Brain microvascular endothelial cell (primary cell): ENCODE measurements around the gene PAQR5.

ENCODE experiments used
- DNase-seq: peaks from one replicate; pipeline ENCODE4 v3.0.0-alpha.2; 2020
- H3K27ac ChIP-seq: fragments of 250-450 bp; sonication (Bioruptor Pico); 2 replicates; pipeline ENCODE4 v1.5.1; 2020; ENCODE audit warnings: mild to moderate bottlenecking, moderate library complexity
- H3K27me3 ChIP-seq: fragments of 250-450 bp; sonication (Bioruptor Pico); replicated peaks from 2 replicates; pipeline ENCODE4 v1.5.1; 2020; ENCODE audit warnings: mild to moderate bottlenecking
- H3K36me3 ChIP-seq: fragments of 250-450 bp; sonication (Bioruptor Pico); replicated peaks from 2 replicates; pipeline ENCODE4 v1.5.1; 2020; ENCODE audit warnings: mild to moderate bottlenecking
- H3K4me3 ChIP-seq: 2 replicates; pipeline ENCODE4 v1.5.1; 2011; ENCODE audit warnings: low read depth, mild to moderate bottlenecking, control low read depth, low read length, moderate library complexity
- CTCF ChIP-seq: IDR thresholded peaks from 2 replicates; pipeline ENCODE4 v1.5.1; 2011; ENCODE audit warnings: low read depth, mild to moderate bottlenecking, moderate library complexity, low read length, control low read depth, inconsistent platforms; ENCODE audit errors: missing control alignments
- in situ Hi-C: cut with HindIII; loops from 2 replicates; pipeline ENCODE4 v1.10.0; 2017; ENCODE audit warnings: low sequenced_read_pairs, low pct_ligation_motif_present

PAQR5 gene

DNA sequence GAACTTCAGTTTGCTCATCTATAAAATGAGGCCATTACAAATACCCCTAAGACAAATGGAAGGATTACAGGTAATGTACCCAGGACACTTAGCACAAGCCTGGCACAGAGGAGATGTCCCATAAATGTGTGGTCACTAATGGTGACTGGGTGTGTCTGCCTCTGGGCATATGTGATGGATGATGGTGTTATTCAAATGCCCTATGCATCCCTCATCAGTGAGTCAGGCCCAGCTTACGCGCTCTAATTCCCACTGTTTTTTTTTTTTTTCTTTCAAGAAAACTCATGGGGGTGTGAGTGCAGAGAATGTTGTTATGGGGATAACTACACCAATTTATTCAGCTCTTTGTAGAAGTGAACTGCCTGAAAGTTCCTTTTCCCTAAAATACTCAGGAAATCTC is 91.9 kb downstream of the PAQR5 start:
- no peaks in the 10 kb centered on the region for H3K36me3 ChIP-seq
- H3K27ac ChIP-seq, result no peak overlapping the region
- H3K27me3 ChIP-seq, result no peaks in the 10 kb centered on the region
- DNase-seq, result peak; percentile 48
- no peak for TF ChIP-seq CTCF
- in situ Hi-C loops, result no loop called here
- H3K4me3 ChIP-seq, result no peak overlapping the region

- H3K27ac ChIP-seq, result no peak overlapping the region
- no peaks in the 10 kb centered on the region for H3K36me3 ChIP-seq
- no peaks in the 10 kb centered on the region for H3K27me3 ChIP-seq
- DNase-seq, result no peak
- in situ Hi-C loops, result no loop called here
- no peak for TF ChIP-seq CTCF
- H3K4me3 ChIP-seq, result no peak overlapping the region
Observed at GRCh38 chr15:69391046-69391757, 92.5 kb downstream of the PAQR5 start.

DNA sequence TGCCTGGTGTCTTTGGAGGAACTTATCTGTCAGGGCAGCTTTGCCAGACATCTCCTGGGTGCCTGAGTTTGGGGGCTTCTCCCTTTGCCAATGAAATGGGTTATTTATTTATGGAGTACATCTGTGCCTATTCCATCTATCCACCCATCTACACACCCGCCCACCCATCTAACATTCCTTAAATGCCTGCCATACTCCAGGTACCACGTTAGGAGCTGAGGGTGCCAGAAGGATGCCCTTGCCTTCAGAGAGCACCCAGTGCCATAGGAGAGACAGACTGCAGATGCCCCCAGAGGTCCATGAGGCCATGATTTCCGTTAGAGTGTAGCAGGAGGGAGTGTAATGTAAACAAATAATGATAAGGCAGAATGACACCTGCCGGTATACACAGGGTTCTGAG is 93.6 kb downstream of the PAQR5 start:
- Histone ChIP-seq H3K4me3 (no peak overlapping the region), H3K27me3 (no peaks in the 10 kb centered on the region), H3K27ac (no peak overlapping the region), H3K36me3 (peaks cover 3% of the 10 kb centered on the region)
- in situ Hi-C loops, result no loop called here
- TF ChIP-seq CTCF, result no peak
- DNase-seq, result no peak

- in situ Hi-C loops, result no loop called here
- H3K27me3 ChIP-seq, result no peaks in the 10 kb centered on the region
- no peak overlapping the region for H3K27ac ChIP-seq
- DNase-seq, result no peak
- H3K4me3 ChIP-seq, result no peak overlapping the region
- TF ChIP-seq CTCF, result no peak
- H3K36me3 ChIP-seq, result peaks cover 3% of the 10 kb centered on the region
Observed at GRCh38 chr15:69393831-69394491, 95.2 kb downstream of the PAQR5 start.

GRCh38 chr15:69394556-69395282 is 96.0 kb downstream of the PAQR5 start:
- Histone ChIP-seq H3K27ac (no peak overlapping the region), H3K27me3 (no peaks in the 10 kb centered on the region), H3K4me3 (no peak overlapping the region), H3K36me3 (peaks cover 3% of the 10 kb centered on the region)
- peak; percentile 97 for TF ChIP-seq CTCF
- DNase-seq, result peak; percentile 65
- in situ Hi-C loops, result no loop called here
